ENCODE results near the gene CHI3L1. TPM values are rescaled to one million over a fixed set of nuclear protein-coding genes. Genes with fewer than 3 reads are reported as not detected.

The CHI3L1 gene
- total and polyA plus RNA-seq, 2 donors (not counting 1 experiment from before 2014, with no cell fraction given) = 0.15 TPM; not detected in 1

DNA sequence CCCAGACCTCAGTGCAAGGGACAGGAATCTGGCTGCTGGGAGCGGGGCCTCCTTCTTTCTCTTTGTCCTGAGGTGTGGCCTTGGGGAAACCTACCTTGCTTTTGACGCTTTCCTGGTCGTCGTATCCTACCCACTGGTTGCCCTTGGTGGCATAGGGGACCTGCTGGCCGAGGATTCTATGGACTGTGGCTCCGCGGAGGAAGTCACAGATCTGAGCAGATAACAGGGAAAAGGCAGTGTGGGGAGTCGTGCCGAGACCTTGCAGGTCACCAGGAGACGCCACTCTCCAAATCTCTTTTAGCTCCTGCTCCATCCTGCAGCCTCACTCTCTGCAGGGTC lies 6.9 kb downstream of the CHI3L1 start:
- Histone ChIP-seq H3K27me3 (replicated peaks in 1 of 4; ENCODE audit: control extremely low read depth in 1 of 4, control insufficient read depth in 3 of 4, insufficient read depth in 4 of 4, low read length in 3 of 4) (peaks cover 0 to 7% (median 0%) of the 10 kb centered on the region in 4 experiments), H3K27ac (ENCODE audit: low read length in 2 of 2) (no peak overlapping the region), H3K79me2 (ENCODE audit: control insufficient read depth, insufficient read depth, low read length) (no peaks in the 10 kb centered on the region), H2AFZ (ENCODE audit: insufficient read depth, low read depth, low read length, poor library complexity, severe bottlenecking) (no peak overlapping the region), H3K9ac (ENCODE audit: low read length) (no peak overlapping the region), H3K4me1 (ENCODE audit: control insufficient read depth in 2 of 2, insufficient read depth in 2 of 2, low read length in 2 of 2) (peaks cover 0 to 8% of the 10 kb centered on the region in 2 donors), H3K4me3 (ENCODE audit: control extremely low read depth in 1 of 5, extremely low read depth in 1 of 5, insufficient read depth in 1 of 5, low read depth in 2 of 5, low read length in 4 of 5) (no peak overlapping the region), H4K20me1 (ENCODE audit: control insufficient read depth, insufficient read depth, low read length, poor library complexity, severe bottlenecking) (no peaks in the 10 kb centered on the region), H3K36me3 (replicated peaks in 1 of 2; ENCODE audit: control extremely low read depth in 1 of 2, control insufficient read depth in 1 of 2, extremely low read depth in 1 of 2, insufficient read depth in 2 of 2, low read length in 1 of 2) (no peaks in the 10 kb centered on the region), H3K9me3 (ENCODE audit: control extremely low read depth in 1 of 3, control insufficient read depth in 2 of 3, insufficient read depth in 1 of 3, low read length in 2 of 3) (no peaks in the 10 kb centered on the region), H3K4me2 (replicated peaks; ENCODE audit: low read depth, low read length, poor library complexity, severe bottlenecking) (no peak overlapping the region)
- Mint-ChIP-seq H3K4me3 (no peak overlapping the region), H3K27ac (no peak overlapping the region), H3K4me1 (peaks cover 1% of the 10 kb centered on the region), H3K9me3 (ENCODE audit: insufficient read depth) (no peaks in the 10 kb centered on the region), H3K27me3 (peaks cover 6% of the 10 kb centered on the region)
- intact Hi-C loops (cut with micrococcal nuclease) = no loop called here
- TF ChIP-seq EZH2 (IDR thresholded peaks at IDR 0.05; ENCODE audit: borderline replicate concordance, insufficient read depth, low read depth, low read length, poor library complexity, severe bottlenecking) = no peak
- TF ChIP-seq CTCF (IDR thresholded peaks at IDR 0.05) = no peak
- ChIA-PET CTCF (no interaction called here), POLR2A (no interaction called here)
- no peak for DNase-seq
- ATAC-seq (ENCODE audit: low read depth) = no peak
- WGBS (ENCODE audit: insufficient coverage) = 95% methylated on average over 10 of the region's 10 CpGs

GRCh38 chr1:203178821-203179666 lies 7.5 kb downstream of the CHI3L1 start:
- intact Hi-C loops (cut with micrococcal nuclease) = no loop called here
- Histone ChIP-seq H3K4me3 (ENCODE audit: control extremely low read depth in 1 of 5, extremely low read depth in 1 of 5, insufficient read depth in 1 of 5, low read depth in 2 of 5, low read length in 4 of 5) (no peak overlapping the region), H4K20me1 (ENCODE audit: control insufficient read depth, insufficient read depth, low read length, poor library complexity, severe bottlenecking) (no peaks in the 10 kb centered on the region), H3K79me2 (ENCODE audit: control insufficient read depth, insufficient read depth, low read length) (no peaks in the 10 kb centered on the region), H3K4me2 (replicated peaks; ENCODE audit: low read depth, low read length, poor library complexity, severe bottlenecking) (no peak overlapping the region), H2AFZ (ENCODE audit: insufficient read depth, low read depth, low read length, poor library complexity, severe bottlenecking) (no peak overlapping the region), H3K27me3 (replicated peaks in 1 of 4; ENCODE audit: control extremely low read depth in 1 of 4, control insufficient read depth in 3 of 4, insufficient read depth in 4 of 4, low read length in 3 of 4) (peaks cover 0 to 6% (median 0%) of the 10 kb centered on the region in 4 experiments), H3K9ac (ENCODE audit: low read length) (no peak overlapping the region), H3K4me1 (ENCODE audit: control insufficient read depth in 2 of 2, insufficient read depth in 2 of 2, low read length in 2 of 2) (peaks cover 0 to 8% of the 10 kb centered on the region in 2 donors), H3K27ac (ENCODE audit: low read length in 2 of 2) (no peak overlapping the region), H3K36me3 (replicated peaks in 1 of 2; ENCODE audit: control extremely low read depth in 1 of 2, control insufficient read depth in 1 of 2, extremely low read depth in 1 of 2, insufficient read depth in 2 of 2, low read length in 1 of 2) (no peaks in the 10 kb centered on the region), H3K9me3 (ENCODE audit: control extremely low read depth in 1 of 3, control insufficient read depth in 2 of 3, insufficient read depth in 1 of 3, low read length in 2 of 3) (no peaks in the 10 kb centered on the region)
- ChIA-PET POLR2A (no interaction called here), CTCF (no interaction called here)
- H3K27me3 Mint-ChIP-seq = peaks cover 6% of the 10 kb centered on the region
- DNase-seq (no peak), ATAC-seq (ENCODE audit: low read depth) (no peak)
- WGBS (ENCODE audit: insufficient coverage) = 85% methylated on average over 14 of the region's 14 CpGs
- TF ChIP-seq CTCF (IDR thresholded peaks at IDR 0.05) = no peak
- no peak for TF ChIP-seq EZH2 (IDR thresholded peaks at IDR 0.05; ENCODE audit: borderline replicate concordance, insufficient read depth, low read depth, low read length, poor library complexity, severe bottlenecking)
- no peak overlapping the region for H3K27ac Mint-ChIP-seq
- peaks cover 1% of the 10 kb centered on the region for H3K4me1 Mint-ChIP-seq
- H3K4me3 Mint-ChIP-seq = no peak overlapping the region
- no peaks in the 10 kb centered on the region for H3K9me3 Mint-ChIP-seq (ENCODE audit: insufficient read depth)

Measured in B cell (primary cell).